IPS-18a (cell line): ENCODE results near the gene NPDC1.

ENCODE experiments used
- H3K27ac ChIP-seq: one replicate; pipeline ENCODE4 v1.5.1; 2013; ENCODE audit warnings: low read length
- H3K27me3 ChIP-seq: one replicate; pipeline ENCODE4 v1.6.1; 2013; ENCODE audit warnings: mild to moderate bottlenecking, low read length; ENCODE audit not compliant: control insufficient read depth, insufficient read depth
- H3K36me3 ChIP-seq: one replicate; pipeline ENCODE4 v1.6.1; 2013; ENCODE audit warnings: low read depth, low read length; ENCODE audit not compliant: control insufficient read depth
- H3K4me1 ChIP-seq: one replicate; pipeline ENCODE4 v1.6.1; 2013; ENCODE audit warnings: low read depth, low read length; ENCODE audit not compliant: control insufficient read depth
- H3K4me3 ChIP-seq: one replicate; pipeline ENCODE4 v1.5.1; 2013; ENCODE audit warnings: low read length
- H3K9ac ChIP-seq: one replicate; pipeline ENCODE4 v1.6.1; 2013; ENCODE audit warnings: mild to moderate bottlenecking, low read length, moderate library complexity
- H3K9me3 ChIP-seq: one replicate; pipeline ENCODE4 v1.6.1; 2013; ENCODE audit warnings: low read depth, low read length; ENCODE audit not compliant: control insufficient read depth

The NPDC1 gene

GRCh38 chr9:137046088-137046787 lies at the start of gene NPDC1:
TSS of gene NPDC1 (minus strand) at chr9:137046177. CDS start at chr9:137045989, 188 bp downstream.
- no peak within 1 kb of the TSS for H3K27ac ChIP-seq
- H3K4me1 ChIP-seq, result no peaks in the 10 kb centered on the region
- peaks cover 60% of the 10 kb centered on the region for H3K27me3 ChIP-seq
- H3K4me3 ChIP-seq, result peak within 1 kb of the TSS; percentile 71
- no peaks in the 10 kb centered on the region for H3K36me3 ChIP-seq
- H3K9me3 ChIP-seq, result no peaks in the 10 kb centered on the region
- no peak within 1 kb of the TSS for H3K9ac ChIP-seq

GRCh38 chr9:137089232-137089947 lies 43.4 kb upstream of the NPDC1 start:
- Histone ChIP-seq H3K36me3 (peaks cover 2% of the 10 kb centered on the region), H3K9me3 (no peaks in the 10 kb centered on the region), H3K9ac (no peak overlapping the region)

GRCh38 chr9:137088121-137088520 lies 42.1 kb upstream of the NPDC1 start:
- no peak overlapping the region for H3K27ac ChIP-seq
- H3K4me1 ChIP-seq, result peaks cover 7% of the 10 kb centered on the region
- no peak overlapping the region for H3K9ac ChIP-seq
- no peak overlapping the region for H3K4me3 ChIP-seq
- H3K36me3 ChIP-seq, result peaks cover 2% of the 10 kb centered on the region
- H3K27me3 ChIP-seq, result peaks cover 23% of the 10 kb centered on the region
- H3K9me3 ChIP-seq, result no peaks in the 10 kb centered on the region

More at GRCh38 chr9:137089232-137089947, 43.4 kb upstream of the NPDC1 start:
- Histone ChIP-seq H3K27me3 (peaks cover 20% of the 10 kb centered on the region), H3K4me3 (no peak overlapping the region), H3K4me1 (peaks cover 7% of the 10 kb centered on the region), H3K27ac (no peak overlapping the region)

DNA sequence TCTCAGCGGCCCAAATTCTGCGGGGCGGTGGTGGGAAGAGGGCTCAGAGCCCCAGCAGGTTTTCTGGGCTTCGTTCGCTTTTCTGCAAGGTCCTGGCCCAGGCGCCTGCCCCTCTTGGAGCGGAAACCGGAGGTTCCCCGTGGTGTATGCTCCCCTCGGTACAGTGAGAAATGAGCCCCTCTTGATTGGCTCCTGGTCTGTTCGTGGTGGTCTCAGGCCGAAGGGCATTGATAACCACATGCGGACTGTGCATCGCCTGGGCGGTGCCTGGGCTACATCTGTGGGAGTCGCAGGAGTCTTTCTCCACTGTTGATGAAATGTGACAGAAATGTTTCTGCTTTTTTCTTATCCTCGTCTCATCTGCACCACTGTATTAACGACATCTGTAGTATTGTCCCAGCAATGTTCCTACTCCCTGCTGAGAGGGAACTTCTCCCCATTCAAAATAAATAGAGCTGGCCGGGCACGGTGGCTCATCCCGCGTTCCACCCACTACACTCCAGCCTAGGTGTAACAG lies 41.5 kb upstream of the NPDC1 start:
- peaks cover 7% of the 10 kb centered on the region for H3K4me1 ChIP-seq
- H3K27ac ChIP-seq, result no peak overlapping the region
- peak overlapping the region; percentile 6 for H3K9ac ChIP-seq
- H3K4me3 ChIP-seq, result peak overlapping the region; percentile 71
- H3K27me3 ChIP-seq, result peaks cover 30% of the 10 kb centered on the region
- no peaks in the 10 kb centered on the region for H3K9me3 ChIP-seq
- H3K36me3 ChIP-seq, result peaks cover 2% of the 10 kb centered on the region

- Histone ChIP-seq H3K4me1 (peaks cover 7% of the 10 kb centered on the region), H3K36me3 (peaks cover 2% of the 10 kb centered on the region), H3K9me3 (no peaks in the 10 kb centered on the region), H3K27me3 (peaks cover 32% of the 10 kb centered on the region), H3K27ac (no peak within 1 kb of the TSS), H3K9ac (peak within 1 kb of the TSS; percentile 60), H3K4me3 (peak within 1 kb of the TSS; percentile 71)
These were observed 40.8 kb upstream of the NPDC1 start, which contains the start of gene MAN1B1 for GRCh38 chr9:137086531-137087408. TSS of gene MAN1B1 (plus strand) at chr9:137086985. CDS start at chr9:137087000, 15 bp downstream.

- peaks cover 32% of the 10 kb centered on the region for H3K27me3 ChIP-seq
- H3K36me3 ChIP-seq, result peaks cover 2% of the 10 kb centered on the region
- H3K9ac ChIP-seq, result peak overlapping the region; percentile 60
- peaks cover 7% of the 10 kb centered on the region for H3K4me1 ChIP-seq
- H3K27ac ChIP-seq, result no peak overlapping the region
- no peaks in the 10 kb centered on the region for H3K9me3 ChIP-seq
- H3K4me3 ChIP-seq, result peak overlapping the region; percentile 71
These were observed 40.0 kb upstream of the NPDC1 start for GRCh38 chr9:137085920-137086530.

GRCh38 chr9:137084526-137084925 lies 38.5 kb upstream of the NPDC1 start:
- Histone ChIP-seq H3K9ac (no peak overlapping the region), H3K9me3 (no peaks in the 10 kb centered on the region), H3K27me3 (peaks cover 46% of the 10 kb centered on the region), H3K36me3 (peaks cover 2% of the 10 kb centered on the region), H3K4me1 (peaks cover 7% of the 10 kb centered on the region), H3K27ac (no peak overlapping the region), H3K4me3 (no peak overlapping the region)

DNA sequence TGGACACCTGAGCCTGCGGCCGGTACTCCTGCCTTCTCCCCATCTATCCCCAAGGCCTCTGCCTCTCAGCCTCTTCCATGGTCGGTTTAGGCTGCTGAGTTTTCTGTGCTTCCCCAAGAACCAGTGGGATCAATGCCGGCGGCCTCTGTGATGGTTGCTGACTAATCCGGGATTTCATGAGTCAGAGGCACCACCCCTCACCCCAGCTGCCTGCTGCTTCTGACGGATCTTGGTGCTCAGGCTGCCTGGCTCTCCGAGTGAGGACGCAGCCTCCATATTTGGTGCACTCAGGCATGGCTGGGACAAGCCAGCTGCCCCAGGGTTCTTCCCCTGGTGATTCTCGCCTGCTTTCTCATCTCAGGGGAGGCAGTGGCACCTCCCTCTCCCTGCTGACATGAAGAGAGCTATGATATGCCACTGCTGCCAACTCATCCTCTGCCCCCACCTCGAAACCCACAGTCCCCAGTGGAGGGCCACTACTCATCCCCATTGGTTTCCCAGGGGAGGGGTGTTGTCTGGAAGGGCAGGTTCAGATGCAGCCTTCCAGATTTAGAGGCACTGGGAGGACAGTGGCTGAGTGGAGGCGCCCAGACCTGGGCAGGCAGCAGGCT lies 37.5 kb upstream of the NPDC1 start:
- Histone ChIP-seq H3K27ac (no peak overlapping the region), H3K27me3 (peaks cover 56% of the 10 kb centered on the region), H3K9me3 (no peaks in the 10 kb centered on the region), H3K9ac (no peak overlapping the region), H3K4me3 (no peak overlapping the region), H3K4me1 (peaks cover 8% of the 10 kb centered on the region), H3K36me3 (no peaks in the 10 kb centered on the region)

GRCh38 chr9:137082925-137083290 lies 36.9 kb upstream of the NPDC1 start:
- Histone ChIP-seq H3K4me1 (peaks cover 9% of the 10 kb centered on the region), H3K36me3 (no peaks in the 10 kb centered on the region), H3K9me3 (no peaks in the 10 kb centered on the region), H3K27ac (no peak overlapping the region), H3K27me3 (peaks cover 58% of the 10 kb centered on the region), H3K9ac (no peak overlapping the region), H3K4me3 (no peak overlapping the region)

DNA sequence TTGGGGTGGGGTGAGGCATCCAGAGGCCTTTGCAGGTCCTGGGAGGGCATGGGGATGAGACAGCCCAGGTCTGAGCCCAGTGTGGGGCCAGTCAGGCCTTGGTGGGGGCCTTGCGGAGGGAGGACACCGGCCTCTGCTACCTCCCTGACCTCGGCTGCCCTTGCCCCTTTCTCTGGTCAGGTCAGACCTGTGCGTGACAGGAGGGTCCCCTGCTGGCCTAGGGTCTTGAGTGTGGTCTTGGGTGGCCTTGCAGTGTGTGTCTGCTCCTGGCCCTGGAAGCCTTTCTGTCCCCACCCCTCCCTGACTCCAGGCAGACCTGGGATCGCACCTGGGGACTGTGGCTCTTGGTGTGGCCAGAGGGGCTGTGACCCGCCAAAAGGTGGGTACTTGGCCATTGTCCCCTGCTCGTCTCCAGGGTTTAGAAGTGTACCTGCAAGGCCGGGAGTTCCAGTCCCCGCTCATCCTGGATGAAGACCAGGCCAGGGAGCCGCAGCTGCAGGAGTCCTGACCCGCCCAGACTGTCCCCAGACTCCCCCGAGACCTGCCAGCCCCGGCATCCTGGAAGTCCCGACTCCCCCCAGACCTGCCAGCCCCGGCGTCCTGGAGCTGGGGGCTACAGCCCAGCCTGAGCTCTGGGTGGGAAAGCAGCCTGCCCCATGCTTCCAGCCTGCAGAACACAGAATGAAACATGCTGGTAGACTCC lies 36.4 kb upstream of the NPDC1 start:
- H3K36me3 ChIP-seq, result no peaks in the 10 kb centered on the region
- H3K9me3 ChIP-seq, result no peaks in the 10 kb centered on the region
- no peak overlapping the region for H3K9ac ChIP-seq
- peaks cover 61% of the 10 kb centered on the region for H3K27me3 ChIP-seq
- H3K27ac ChIP-seq, result no peak overlapping the region
- peaks cover 5% of the 10 kb centered on the region for H3K4me1 ChIP-seq
- no peak overlapping the region for H3K4me3 ChIP-seq
